HCT116 (cell line): ENCODE measurements around the gene PPIH. TPM values are rescaled to one million over a fixed set of nuclear protein-coding genes. Genes with fewer than 3 reads are reported as not detected.

Experiments
- ATAC-seq: fragments of 200-7000 bp; cut with Tn5 transposase; 2 replicates; pipeline ENCODE4 v1.9.1; 2020; ENCODE audit warnings: mild to moderate bottlenecking, moderate library complexity
- BruUV-seq: library from RNA; stranded (reverse); fragments of 400-500 nt; replicated peaks from 2 replicates; lab custom pipeline; 2021; lab: Mats Ljungman, UMichigan
- CTCF ChIA-PET: fragments of 300-600 bp; sonication (Branson Sonifier 250); formaldehyde crosslinking; loops from one replicate; lab custom pipeline; 2021; ENCODE audit warnings: antibody characterized with exemption; lab: Charles Lee
- POLR2A ChIA-PET: fragments of 300-600, 350-600 bp; sonication (Branson Sonifier 250); formaldehyde crosslinking; loops from one replicate; lab custom pipeline; 2021; ENCODE audit warnings: antibody characterized with exemption; lab: Charles Lee
- RAD21 ChIA-PET, 2 experiments: fragments of 300-600 bp; sonication (Branson Sonifier 250); formaldehyde crosslinking; loops; one replicate each; lab custom pipeline; 2023; ENCODE audit warnings: low total read pairs in 2 of 2; ENCODE audit not compliant: uncharacterized antibody in 2 of 2, unreplicated experiment in 2 of 2, low non-redundant PET in 1 of 2; lab: Charles Lee
- DNase-seq: peaks from one replicate; pipeline ENCODE4 v3.0.0-alpha.2; 2010; ENCODE audit warnings: low read depth, low spot score
- H2AFZ ChIP-seq: fragments of 200-600 bp; shearing (Covaris generic), sonication (generic); 2 replicates; pipeline ENCODE4 v1.6.1; 2017; ENCODE audit warnings: low read depth, mixed run types, mixed read lengths, antibody characterized with exemption, low read length; ENCODE audit not compliant: poor library complexity, severe bottlenecking
- H3K27ac ChIP-seq: 2 replicates; pipeline ENCODE4 v1.5.1; 2012; ENCODE audit warnings: low read depth, low read length
- H3K27me3 ChIP-seq: fragments of 200-600 bp; sonication (generic); 2 replicates; pipeline ENCODE4 v1.6.1; 2016; ENCODE audit warnings: mixed run types, low read length, mixed read lengths; ENCODE audit not compliant: insufficient read depth
- H3K36me3 ChIP-seq, 2 experiments: fragments of 200-500 bp in 1 of 2; fragments of 200-600 bp in 1 of 2; sonication (Bioruptor generic) in 1 of 2; sonication (generic) in 1 of 2; 2 replicates each; pipeline versions ENCODE4 v1.5.1 to v1.6.1; 2014 to 2016; ENCODE audit warnings: low read length in 2 of 2, inconsistent platforms in 1 of 2, mixed read lengths in 1 of 2, mixed run types in 1 of 2; ENCODE audit not compliant: insufficient read depth in 2 of 2, control insufficient read depth in 1 of 2
- H3K4me1 ChIP-seq, 2 experiments: fragments of 200-600 bp in 1 of 2; sonication (generic) in 1 of 2; 2 replicates each; pipeline versions ENCODE4 v1.5.1 to v1.6.1; 2012 to 2017; ENCODE audit warnings: low read length in 2 of 2, inconsistent platforms in 1 of 2, mild to moderate bottlenecking in 1 of 2, mixed read lengths in 1 of 2, mixed run types in 1 of 2, moderate library complexity in 1 of 2; ENCODE audit not compliant: insufficient read depth in 2 of 2, control insufficient read depth in 1 of 2
- H3K4me2 ChIP-seq: fragments of 200-600 bp; sonication (generic); 2 replicates; pipeline ENCODE4 v1.6.1; 2017; ENCODE audit warnings: mixed run types, low read length, mixed read lengths
- H3K4me3 ChIP-seq, 2 experiments: fragments of 200-600 bp in 1 of 2; sonication (generic) in 1 of 2; replicated peaks in 1 of 2; 2 replicates each; pipeline ENCODE4 v1.5.1; 2011 to 2016; ENCODE audit warnings: low read length in 2 of 2, control low read depth in 1 of 2, low read depth in 1 of 2, mild to moderate bottlenecking in 1 of 2, mixed read lengths in 1 of 2, mixed run types in 1 of 2
- H3K79me2 ChIP-seq: fragments of 200-600 bp; sonication (generic); 2 replicates; pipeline ENCODE4 v1.6.1; 2017; ENCODE audit warnings: mild to moderate bottlenecking, mixed run types, low read length, moderate library complexity, mixed read lengths; ENCODE audit not compliant: insufficient read depth
- H3K9ac ChIP-seq: fragments of 200-600 bp; sonication (generic); 2 replicates; pipeline ENCODE4 v1.6.1; 2016; ENCODE audit warnings: low read length, mixed read lengths
- H3K9me2 ChIP-seq: fragments of 200-600 bp; sonication (generic), shearing (Covaris generic); 2 replicates; pipeline ENCODE4 v1.6.1; 2017; ENCODE audit warnings: mixed run types, mild to moderate bottlenecking, moderate library complexity; ENCODE audit not compliant: insufficient read depth
- H3K9me3 ChIP-seq, 2 experiments: fragments of 200-500 bp in 1 of 2; fragments of 200-600 bp in 1 of 2; sonication (Bioruptor generic) in 1 of 2; sonication (generic) in 1 of 2; 2 replicates each; pipeline ENCODE4 v1.6.1; 2014 to 2017; ENCODE audit warnings: low read length in 2 of 2, mixed read lengths in 2 of 2, inconsistent platforms in 1 of 2, low read depth in 1 of 2, mild to moderate bottlenecking in 1 of 2, mixed run types in 1 of 2, moderate library complexity in 1 of 2; ENCODE audit not compliant: control insufficient read depth in 1 of 2, insufficient read depth in 1 of 2
- H4K20me1 ChIP-seq: fragments of 200-600 bp; sonication (generic), shearing (Covaris generic); 2 replicates; pipeline ENCODE4 v1.6.1; 2017; ENCODE audit warnings: mixed run types, mild to moderate bottlenecking, moderate library complexity; ENCODE audit not compliant: insufficient read depth
- CEBPB ChIP-seq: IDR thresholded peaks from 2 replicates; pipeline ENCODE4 v1.6.1; 2012; ENCODE audit warnings: low read depth
- EGR1 ChIP-seq: IDR thresholded peaks from 2 replicates; pipeline ENCODE4 v1.6.1; 2012; ENCODE audit warnings: low read depth
- ELF1 ChIP-seq: IDR thresholded peaks from 2 replicates; pipeline ENCODE4 v1.6.1; 2012; ENCODE audit warnings: low read depth, borderline replicate concordance
- EZH2 ChIP-seq: fragments of 200-600 bp; sonication (generic); IDR thresholded peaks from 2 replicates; pipeline ENCODE4 v1.6.1; 2017; ENCODE audit warnings: antibody characterized with exemption, mixed run types
- EZH2phosphoT487 ChIP-seq: fragments of 200-600 bp; IDR thresholded peaks from 2 replicates; pipeline ENCODE4 v1.6.1; 2018; ENCODE audit warnings: antibody characterized with exemption, borderline replicate concordance
- FOSL1 ChIP-seq: IDR thresholded peaks from 2 replicates; pipeline ENCODE4 v1.6.1; 2012; ENCODE audit warnings: low read depth
- JUND ChIP-seq: IDR thresholded peaks from 2 replicates; pipeline ENCODE4 v1.6.1; 2012
- POLR2A ChIP-seq: IDR thresholded peaks from 2 replicates; pipeline ENCODE4 v1.7.0; 2011; ENCODE audit warnings: borderline replicate concordance; ENCODE audit not compliant: insufficient read depth, insufficient read length; ENCODE audit errors: extremely low read depth
- RAD21 ChIP-seq: IDR thresholded peaks from 2 replicates; pipeline ENCODE4 v1.6.1; 2012; ENCODE audit warnings: low read depth, mild to moderate bottlenecking
- SRF ChIP-seq: IDR thresholded peaks from 2 replicates; pipeline ENCODE4 v1.6.1; 2012; ENCODE audit warnings: low read depth
- TCF7L2 ChIP-seq: IDR thresholded peaks from 2 replicates; pipeline ENCODE4 v1.7.0; 2011; ENCODE audit warnings: borderline replicate concordance, inconsistent platforms; ENCODE audit not compliant: insufficient read depth, insufficient read length; ENCODE audit errors: extremely low read depth
- YY1 ChIP-seq: IDR thresholded peaks from 2 replicates; pipeline ENCODE4 v1.6.1; 2011; ENCODE audit warnings: low read length, low read depth, moderate library complexity, mild to moderate bottlenecking; ENCODE audit not compliant: insufficient replicate concordance; ENCODE audit errors: extremely low read depth
- ZBTB33 ChIP-seq: IDR thresholded peaks from 2 replicates; pipeline ENCODE4 v1.6.1; 2011; ENCODE audit warnings: mild to moderate bottlenecking, low read length, moderate library complexity; ENCODE audit not compliant: insufficient replicate concordance; ENCODE audit errors: extremely low read depth
- ZFX ChIP-seq: fragments of 450-650 bp; IDR thresholded peaks from 2 replicates; pipeline ENCODE4 v1.6.1; 2017
- intact Hi-C: fragments of 100-400 bp; cut with micrococcal nuclease; formaldehyde crosslinking; loops from 2 replicates; pipeline ENCODE4 v1.10.0; 2022
- total RNA-seq: library from RNA; stranded (reverse); gene quantifications from one replicate; pipeline ENCODE4 v1.2.1, GENCODE V29; 2021; ENCODE audit not compliant: unreplicated experiment

PPIH gene
- total RNA-seq, 1 experiment from 2014 or later, result 100 TPM

GRCh38 chr1:42657981-42658876 is at the start of gene PPIH (continued):
- TF ChIP-seq ZBTB33 (peak; percentile 19), SRF (no peak), RAD21 (no peak), TCF7L2 (peak; percentile 94), JUND (peak; percentile 6; the same call in 1 of the 2 replicates), POLR2A (peak; percentile 90), ELF1 (peak; percentile 72)

GRCh38 chr1:42613803-42614131 is 44.5 kb upstream of the PPIH start:
- Histone ChIP-seq H3K4me1 (no peaks in the 10 kb centered on the region), H3K27ac (no peak overlapping the region), H4K20me1 (no peaks in the 10 kb centered on the region), H3K27me3 (no peaks in the 10 kb centered on the region)
- no peak for DNase-seq
- no peak for ATAC-seq
- CTCF ChIA-PET, result no interaction called here
- TF ChIP-seq CEBPB (no peak), EGR1 (no peak), EZH2phosphoT487 (no peak), ZFX (no peak), ZBTB33 (no peak), YY1 (no peak), FOSL1 (no peak), EZH2 (no peak)
- TF ChIP-seq, all 23 proteins: peak for 0
- Histone ChIP-seq H3K9ac (no peak overlapping the region), H3K9me3 (no peaks in the 10 kb centered on the region), H3K4me3 (no peak overlapping the region), H3K4me2 (no peak overlapping the region), H3K36me3 (no peaks in the 10 kb centered on the region), H2AFZ (no peak overlapping the region), H3K79me2 (no peaks in the 10 kb centered on the region), H3K9me2 (no peaks in the 10 kb centered on the region)
- no TSS peak for BruUV-seq
- intact Hi-C loops, result loop anchor here (2.0 kb wide), 1 partner anchor 25 kb away; no protein-coding TSS in a partner anchor
- ChIA-PET RAD21 (no interaction called here), POLR2A (no interaction called here)
